Lung microvascular endothelial cell (primary cell): ENCODE results near the gene RBMS1. TPM values are rescaled to one million over a fixed set of nuclear protein-coding genes. Genes with fewer than 3 reads are reported as not detected.

Source experiments
- DNase-seq, 2 donors: peaks; one replicate each; pipeline versions ENCODE4 v3.0.0 to v3.0.0-alpha.2; 2010; ENCODE audit warnings: low read depth in 2 of 2
- total RNA-seq: library from RNA; depleted of rRNA; stranded (reverse); fragments of >200 nt; gene quantifications from 2 replicates; pipeline ENCODE4 v1.2.1, GENCODE V29; 2014

The RBMS1 gene
- total RNA-seq, 1 donor from 2014 or later: 74.2 TPM

DNA sequence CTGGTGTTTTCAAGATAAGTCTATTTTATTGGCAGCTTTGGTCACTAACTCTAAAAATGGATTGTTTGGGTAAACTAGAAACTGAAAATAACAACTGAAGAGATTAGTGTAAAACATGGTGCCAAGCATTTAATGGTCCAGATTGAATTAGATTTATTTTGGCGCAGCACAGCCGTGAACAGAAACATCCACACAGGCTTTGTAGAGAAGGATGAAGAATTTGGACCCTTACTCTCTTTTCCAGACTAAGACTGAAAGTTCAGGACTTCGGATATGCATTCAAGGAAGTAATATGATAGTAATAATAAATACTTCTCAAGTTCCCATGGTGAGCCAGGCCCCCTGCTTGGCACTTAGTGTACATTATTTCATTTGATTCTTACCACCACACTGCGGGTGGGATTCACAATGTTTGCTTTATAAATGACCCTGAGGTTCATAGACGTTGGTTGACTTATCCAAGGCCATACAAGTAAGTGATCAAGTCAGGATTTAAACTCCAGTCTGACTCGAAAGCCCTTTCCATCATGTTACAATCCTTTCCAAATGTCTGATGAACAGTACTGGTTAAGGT lies 239.3 kb downstream of the RBMS1 start:
- DNase-seq: no peak

DNA sequence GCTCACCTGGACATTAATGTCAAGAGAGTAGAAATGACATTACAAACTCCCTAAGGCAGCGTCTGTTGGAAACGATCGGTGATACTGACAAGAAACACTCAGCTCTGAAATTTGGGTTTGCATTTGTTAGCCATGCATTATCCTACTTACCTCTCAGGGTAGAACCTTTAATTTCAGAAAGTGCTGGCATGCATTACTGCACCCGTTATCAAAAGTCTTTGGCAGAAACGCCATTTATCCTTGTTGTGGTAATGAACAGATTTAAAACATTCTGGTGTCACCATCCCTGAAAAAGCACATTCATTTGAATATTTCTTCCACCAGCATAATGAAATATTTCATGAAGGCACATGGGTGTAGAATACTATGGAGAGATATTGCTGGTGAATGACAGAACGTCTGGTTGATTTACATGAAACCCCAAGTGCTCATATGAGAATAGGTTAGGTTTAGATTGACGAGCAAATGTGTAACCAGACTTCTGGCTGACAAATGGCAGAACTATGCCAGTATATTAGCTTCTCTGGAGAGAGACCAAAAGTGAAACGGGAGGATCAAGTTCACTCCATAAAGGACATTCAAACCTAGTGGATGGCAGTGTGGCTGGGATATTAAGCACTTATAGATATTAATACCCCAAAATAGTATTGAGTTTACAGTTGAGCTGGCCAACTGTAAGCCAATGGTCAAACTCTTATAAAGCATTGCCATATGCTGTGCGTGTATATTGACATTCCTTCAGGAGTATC lies 240.0 kb downstream of the RBMS1 start:
- DNase-seq: no peak

DNA sequence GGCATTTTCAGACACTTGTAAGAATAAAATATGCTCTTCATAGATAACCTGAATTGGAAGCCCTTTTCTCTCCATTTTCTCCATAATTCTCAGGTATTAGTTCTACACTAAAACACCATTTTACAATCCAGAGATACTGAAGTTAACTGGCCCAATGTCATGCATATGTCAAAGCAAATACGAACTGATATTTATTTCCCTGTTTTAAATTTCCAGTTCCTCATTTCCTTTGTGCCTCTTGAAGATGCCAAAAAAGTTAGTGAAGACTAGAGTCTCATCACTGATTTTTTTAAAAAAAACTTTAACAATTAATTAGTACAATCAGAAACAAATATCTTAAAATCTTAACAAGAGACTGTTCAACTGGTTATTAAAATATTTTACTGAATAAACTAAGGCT lies 240.7 kb downstream of the RBMS1 start:
- no peak for DNase-seq

DNA sequence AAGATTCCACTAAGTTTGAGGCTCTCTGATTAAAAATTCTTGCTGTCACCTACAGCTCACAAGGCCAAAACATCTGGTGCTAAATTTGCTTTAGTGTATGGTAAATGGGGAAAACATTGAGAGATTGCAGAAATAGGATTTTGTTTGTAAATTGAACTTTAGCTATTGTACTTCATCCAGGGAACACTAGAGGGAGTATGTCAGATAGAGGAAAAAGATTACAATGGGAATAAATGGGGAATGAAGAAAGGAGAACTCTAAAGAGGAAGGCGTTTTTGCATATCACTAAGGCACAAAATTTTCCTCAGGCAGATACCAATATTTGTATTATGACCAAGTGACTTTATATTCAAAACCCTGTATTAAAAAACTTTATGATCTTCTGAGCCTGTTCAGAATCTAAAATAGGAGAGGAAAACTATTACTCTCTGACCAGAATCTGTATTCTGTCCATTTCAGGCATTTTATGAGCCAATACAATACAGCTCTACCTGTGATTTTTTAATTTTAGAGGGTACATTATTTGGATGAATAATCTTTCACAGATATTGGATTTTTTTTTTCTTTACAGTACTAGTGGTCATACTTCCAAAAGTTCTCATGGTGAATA lies 241.2 kb downstream of the RBMS1 start:
- DNase-seq: peak; percentile 42 to 58

DNA sequence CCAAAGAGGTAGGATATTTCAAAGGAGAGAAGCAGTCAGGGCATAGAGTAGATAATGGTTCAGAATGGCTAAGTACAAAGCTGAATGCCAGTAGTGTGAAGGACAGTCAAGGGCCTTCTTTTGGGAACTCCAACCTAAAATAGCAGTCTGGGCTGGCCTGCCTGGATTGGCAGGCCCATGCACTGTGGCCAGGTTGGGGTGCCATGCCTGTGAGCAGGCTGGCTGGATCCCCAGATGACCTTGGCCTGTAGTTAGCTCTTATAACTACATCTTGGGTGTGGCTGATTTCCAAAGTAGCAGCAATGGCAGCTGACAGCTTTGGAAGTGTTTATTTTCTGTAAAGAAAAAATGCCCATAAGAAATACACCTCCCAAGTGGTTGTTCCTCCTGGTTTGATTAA lies 242.0 kb downstream of the RBMS1 start:
- DNase-seq: no peak

DNA sequence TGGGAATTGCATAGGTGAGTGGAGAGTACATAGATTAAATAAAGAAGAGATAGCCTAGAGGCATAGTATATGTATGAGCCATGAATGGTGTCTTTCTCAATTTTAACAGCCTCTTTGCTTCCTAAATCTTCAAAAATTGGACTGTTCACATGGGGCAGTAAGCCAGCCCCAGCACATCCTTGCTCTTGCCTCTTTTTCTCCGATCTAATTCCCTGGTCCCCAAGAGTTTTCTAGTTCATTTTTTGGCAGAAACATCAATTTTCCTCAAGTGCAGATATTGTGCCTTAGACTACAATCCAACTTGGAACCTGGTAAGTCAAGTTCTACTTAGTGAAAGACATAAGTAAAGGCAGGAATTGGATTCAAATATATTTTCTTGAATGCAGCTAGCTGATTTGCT lies 243.7 kb downstream of the RBMS1 start:
- DNase-seq: no peak

DNA sequence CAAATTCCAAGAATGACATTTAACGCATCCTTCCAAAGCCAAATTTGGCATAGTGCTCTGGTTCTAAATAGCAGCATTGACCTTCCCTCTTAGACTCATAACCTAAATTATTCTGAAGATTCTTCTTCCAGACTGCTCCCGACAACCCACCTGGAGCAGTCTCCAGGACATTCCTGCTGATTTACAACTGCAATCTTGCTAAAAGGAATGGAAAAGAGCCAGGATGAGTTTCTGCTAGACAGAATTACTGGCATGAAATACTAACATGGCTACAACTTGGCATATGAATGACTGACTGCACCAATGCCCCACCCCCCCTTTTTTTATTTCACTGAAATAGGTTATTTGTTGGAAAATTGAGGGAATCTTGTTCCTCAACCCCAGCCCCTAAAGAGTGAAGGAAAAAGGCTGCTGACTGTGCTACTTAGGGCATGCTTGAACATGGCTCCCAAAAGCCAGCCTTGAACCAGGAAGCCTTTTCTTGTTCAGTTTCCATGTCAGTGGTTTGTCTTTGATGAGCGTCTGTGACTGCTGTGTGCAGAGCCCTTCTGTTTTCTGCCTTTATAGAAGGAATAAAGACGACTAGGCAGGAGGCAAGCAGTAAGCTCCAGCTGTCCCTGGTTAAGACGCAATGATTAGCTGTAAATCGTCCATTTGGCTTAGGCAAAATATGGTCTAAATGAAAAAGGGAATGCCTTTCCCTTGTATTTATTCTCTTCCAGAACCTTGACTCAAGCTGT lies 246.1 kb downstream of the RBMS1 start:
- DNase-seq: no peak

DNA sequence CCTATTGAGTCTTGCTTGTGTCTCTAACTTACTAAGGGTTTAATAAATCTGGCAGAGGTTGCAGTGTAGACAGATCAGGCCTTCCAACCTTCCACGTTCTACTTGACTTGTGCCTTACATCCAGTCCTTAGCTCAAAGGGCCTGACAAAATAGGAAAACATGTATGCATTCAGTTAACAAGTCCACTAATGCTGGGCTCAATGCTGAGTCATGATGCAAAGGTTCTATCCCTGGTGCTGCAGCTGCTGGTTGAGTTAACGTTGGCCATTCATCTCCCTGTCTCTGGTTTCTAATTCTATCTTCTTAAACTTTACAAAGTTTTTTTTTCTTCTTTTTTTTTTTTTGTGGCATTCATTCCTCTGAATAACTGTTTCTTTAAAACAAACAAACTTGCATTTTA lies 247.3 kb downstream of the RBMS1 start:
- peak in 1 of 2 donors; percentile 41 for DNase-seq

DNA sequence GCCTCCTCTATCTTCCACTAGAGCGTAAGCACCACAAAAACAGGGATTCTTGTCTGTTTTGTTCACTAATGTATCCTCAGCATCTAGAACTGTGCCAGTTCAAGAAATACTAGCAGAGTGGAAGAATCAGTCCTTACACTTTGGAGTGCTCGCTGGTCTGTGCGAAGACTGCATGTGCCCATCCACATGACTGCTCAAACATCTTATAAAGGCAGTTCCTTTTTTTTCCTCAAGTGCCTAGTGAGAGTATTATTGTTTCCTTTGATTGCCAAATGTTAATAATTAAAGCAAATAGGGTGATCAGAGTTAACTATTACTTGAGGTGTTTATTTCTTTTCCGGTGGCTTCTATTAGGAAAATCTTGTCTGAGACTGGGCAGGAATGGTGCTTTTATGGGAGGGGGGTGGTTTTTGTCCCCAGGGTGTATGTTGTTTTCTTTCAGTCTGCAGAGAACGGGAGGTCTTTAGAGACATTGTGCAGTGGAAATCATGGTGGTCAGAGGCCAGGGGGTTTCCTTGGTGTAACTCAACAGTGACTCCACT lies 247.9 kb downstream of the RBMS1 start:
- no peak for DNase-seq

DNA sequence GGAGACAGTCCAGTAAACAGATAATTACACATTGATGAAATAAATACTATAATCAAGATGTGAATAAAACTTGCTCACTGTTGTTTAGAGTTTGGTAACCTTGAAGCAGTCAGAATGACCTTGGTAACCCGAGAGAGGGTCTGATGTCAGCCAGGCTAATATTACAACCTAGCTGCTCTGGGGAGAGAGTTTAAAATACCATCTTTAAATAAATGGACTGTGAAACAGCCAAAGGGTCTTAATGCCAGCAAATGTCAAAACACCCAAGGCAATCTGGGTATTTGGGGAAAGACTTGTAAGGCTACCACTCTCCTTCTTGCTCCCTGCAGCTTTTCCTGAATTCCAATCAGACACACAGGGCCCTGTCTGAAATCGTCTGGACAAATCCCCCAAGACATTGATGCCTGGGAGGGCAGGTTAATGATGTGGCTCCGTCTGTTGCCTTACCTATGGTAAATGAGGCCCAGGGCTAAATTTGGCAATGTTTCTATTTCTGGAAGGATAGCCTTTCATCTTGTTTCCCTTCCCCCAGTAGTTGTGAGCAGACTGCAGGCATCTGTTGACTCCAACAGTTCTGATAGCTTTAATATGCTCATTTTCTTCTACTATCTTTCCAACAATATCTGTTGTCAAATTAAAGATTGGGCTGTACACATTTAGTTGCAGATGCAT lies 250.6 kb downstream of the RBMS1 start:
- no peak for DNase-seq

DNA sequence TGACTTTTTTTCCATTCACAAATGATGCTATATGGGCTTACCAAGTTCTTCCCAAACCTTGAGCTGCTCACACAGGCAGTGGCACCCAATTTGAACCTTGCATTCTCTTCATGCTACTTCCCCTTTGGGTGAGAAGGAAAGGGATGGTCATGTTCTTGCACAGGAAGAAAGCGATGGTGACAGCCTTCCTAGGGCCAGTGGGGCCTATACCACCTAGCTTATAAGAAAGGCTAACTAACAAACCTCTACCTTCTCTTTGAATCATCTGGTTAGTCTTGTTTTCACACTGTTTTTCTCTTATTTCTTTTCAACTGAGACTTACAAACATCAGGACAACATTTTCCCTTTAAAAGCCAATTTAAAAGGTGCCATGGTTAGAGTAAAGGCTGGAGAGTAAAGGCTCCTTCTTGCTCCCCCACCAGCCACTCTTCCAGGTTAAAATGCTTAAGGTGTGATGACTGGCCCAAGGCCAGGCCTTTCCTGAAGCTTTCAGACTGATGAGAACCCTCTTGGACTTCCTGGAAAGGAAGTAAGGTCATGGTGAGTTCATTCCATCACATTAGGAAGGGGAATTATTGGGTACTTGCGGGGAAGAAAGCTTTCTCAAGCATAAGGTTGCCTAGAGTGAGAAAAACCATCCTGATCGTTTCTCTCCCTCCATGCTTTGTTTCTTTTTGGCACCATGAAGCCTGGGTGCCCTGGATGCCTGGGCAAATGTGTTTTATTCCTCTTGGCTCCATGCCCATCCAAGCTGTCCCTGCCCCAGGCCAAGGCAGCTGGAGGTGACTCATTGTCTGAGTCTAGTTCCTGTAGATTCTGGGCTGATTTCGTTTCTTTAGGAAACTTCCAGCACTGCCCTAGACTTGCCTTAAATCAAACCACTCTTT lies 252.1 kb downstream of the RBMS1 start:
- peak; percentile 35 to 95 for DNase-seq

DNA sequence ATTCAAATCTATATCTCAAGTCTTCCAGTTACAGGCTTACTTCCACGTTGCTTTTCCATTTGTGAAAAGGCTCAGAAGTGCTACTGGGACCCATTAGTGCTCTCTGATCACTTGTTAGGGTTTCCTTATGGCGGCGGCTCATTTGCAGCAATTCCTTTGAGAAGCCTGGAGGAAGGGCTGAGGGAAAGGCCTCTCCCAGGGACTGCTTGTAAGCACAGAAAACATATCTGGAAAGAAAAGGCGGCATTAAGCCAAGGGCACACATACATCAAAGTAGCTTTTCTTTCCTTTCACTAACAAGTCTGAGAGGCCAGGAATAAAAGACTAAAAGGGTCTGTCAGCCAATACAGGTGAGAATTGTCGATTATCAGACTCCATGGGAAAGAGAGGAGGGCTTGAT lies 254.2 kb downstream of the RBMS1 start:
- DNase-seq: no peak

DNA sequence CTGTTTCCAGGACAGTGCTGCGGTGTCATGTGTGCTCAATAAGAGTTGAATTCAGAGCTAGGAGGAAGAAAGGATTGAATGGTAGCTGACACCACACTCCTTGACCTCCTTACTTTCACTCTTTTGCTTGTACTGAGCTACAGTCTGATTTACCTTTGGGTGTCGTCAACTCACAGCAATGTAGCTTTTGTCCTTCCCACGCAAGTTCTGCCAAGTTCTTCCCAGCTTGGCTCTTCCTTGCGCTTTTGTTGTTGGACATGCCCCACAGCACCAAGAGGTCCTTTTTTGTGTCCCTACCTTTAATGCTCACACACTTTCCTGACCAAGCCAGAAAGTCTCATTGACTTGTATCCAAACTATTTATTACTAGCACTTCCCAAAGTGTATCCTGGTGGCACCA lies 255.2 kb downstream of the RBMS1 start:
- DNase-seq: no peak

DNA sequence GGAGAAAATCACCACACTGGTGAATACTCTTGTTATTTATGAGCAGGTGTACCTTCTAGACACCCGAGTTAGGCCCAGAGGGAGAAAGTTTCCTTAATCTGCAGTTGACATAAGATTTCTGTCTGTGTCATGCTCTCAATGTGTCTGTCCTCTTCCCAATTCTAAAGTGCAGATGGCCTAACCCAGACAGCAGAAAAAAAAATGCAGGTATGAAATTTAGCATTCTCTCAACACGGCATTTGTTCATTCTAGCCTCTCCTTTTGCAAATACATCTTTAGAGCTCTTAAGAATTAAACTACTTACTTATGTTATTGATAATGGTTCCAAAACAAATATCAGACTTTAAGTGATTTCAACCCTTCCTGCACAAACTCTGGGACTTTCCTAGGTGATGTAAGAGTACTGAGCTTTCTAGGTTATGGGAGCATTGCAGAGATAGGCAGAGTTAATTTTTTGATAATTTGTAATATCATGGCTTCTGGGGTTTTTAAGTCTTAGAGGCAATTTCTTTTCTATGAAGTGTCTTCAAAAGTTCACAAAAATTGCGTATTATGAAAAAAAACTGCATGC lies 260.6 kb downstream of the RBMS1 start:
- no peak for DNase-seq

DNA sequence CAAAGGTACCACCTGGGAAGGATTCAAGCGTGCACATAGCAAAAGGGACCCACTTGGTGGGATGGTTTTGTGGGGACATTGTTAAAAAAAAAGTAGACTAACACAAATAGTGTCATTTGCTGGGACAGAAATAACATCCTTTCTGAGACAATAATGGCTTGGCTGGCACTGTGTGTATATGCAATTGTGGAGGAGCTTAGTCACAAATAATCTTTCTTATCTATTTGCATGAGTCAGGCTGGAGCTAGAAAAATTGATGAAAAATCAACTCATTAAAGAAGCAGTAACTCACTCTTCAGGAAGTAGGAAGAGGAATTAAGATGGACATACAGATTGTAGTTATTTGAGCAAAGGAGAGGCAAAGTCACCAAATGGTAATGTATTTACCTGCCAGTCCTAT lies 264.0 kb downstream of the RBMS1 start:
- peak; percentile 34 to 65 for DNase-seq

DNA sequence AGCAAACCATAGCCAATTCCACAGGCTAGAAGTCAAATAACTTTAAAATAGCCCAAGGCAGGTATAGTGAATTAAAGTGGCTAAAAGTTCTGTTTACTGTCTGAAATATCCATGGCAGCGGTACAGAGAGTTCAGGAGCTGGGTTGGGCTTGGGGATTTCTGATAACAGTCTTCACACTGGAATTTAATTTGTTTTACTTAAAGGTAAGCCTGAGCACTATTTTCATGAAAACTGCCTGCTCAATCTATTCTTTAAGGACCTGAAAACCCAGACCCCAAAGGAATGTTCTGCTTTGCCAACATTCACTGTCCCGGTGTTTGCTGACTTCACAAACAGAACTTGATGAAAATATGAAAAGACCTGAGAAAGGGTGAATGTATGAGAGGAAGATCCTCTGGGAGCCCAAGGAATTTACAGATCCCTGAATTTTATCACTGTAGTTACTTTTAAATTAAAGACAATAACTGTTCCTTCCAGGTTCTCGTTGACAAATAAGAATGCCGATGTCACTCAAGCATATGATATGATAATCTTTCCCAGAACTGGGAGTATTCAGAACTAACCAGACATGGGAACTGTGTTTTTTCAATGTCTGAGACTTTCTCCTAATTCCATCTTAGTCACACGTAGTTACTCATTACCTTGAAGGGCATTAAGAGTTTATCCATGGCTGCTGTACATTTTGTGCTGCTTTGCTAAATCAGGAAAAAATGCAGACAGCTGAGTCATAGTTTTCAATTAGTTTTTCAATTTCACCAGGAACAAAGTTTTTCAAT lies 265.3 kb downstream of the RBMS1 start:
- DNase-seq: peak; percentile 24 to 88

DNA sequence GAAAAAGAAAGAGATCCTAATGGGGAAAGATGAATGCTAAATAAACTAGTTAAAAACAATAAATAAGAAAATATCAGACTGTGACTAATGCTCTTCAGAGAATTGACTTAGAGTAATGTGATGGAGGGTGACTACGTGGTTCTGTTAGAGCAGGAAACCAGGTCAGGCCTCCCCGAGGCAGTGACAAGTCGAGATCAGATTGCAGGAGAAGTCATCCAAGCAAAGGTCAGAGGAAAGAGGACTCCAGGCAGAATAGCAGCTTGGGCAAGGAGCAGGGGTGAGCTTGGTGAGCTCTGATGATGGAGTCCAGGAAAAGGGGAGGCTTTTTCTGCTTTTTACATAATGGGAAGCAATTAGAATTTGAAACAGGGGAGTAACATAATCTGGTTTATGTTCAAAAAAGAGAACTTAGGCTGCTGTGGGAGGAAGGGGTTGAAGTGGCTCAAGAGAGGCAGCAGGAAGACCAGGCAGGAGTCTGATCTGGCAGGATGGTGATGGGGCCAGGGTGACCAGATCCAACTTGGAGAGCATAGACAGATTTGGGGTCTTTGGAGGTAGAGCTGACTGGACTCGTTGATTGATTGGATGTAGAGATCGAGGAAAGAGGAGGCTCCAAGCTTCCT lies 266.2 kb downstream of the RBMS1 start:
- peak in 1 of 2 donors; percentile 92 for DNase-seq

DNA sequence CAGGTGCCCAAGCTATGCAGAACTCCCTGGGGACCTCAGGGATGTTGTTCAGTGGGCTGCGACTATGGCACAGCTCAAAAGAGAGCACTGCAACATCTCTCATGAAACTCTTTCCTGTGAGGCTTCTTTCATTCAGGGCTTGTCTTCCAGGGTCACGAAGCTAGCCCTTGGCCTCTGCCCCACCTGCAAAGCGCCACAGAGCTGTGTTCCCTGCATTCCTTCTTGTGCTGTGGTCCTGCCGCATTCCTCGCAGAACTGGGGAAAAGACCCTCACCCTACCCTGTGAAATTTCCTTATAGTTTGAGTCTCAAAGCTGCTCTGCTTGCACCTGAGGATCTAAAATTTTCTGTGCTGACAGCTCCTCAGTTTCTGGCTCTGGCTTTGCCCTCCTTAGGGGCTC lies 267.2 kb downstream of the RBMS1 start:
- DNase-seq: no peak

DNA sequence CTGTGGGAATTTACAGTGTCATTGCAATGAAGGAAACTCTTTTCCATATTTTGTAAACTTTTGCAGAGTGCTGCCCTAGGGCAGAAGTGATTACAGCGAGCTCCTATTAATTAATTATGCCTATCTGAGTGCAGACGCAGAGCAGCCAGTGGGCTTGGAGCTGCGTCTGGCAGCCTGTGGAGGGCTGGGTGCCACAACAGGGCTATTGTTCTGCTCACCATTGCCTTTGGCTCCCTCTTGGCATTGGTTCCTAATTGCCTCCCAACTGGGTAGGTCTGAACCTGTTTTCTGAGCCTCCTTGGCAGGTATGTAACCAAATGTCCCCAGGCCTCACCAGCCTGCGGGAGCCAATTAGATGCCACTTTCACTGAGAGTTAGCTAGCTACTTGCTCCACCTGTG lies 267.9 kb downstream of the RBMS1 start:
- DNase-seq: no peak
